ENCODE measurements around the gene RAB14.
"Not testable (repeated sequence)": the region's sequence is repeated elsewhere in the genome, so short reads cannot be mapped to it uniquely, and the experiment has no call there.

Gene RAB14

GRCh38 chr9:121133104-121133816 is 68.4 kb downstream of the RAB14 start:
- DNase-seq: no peak

DNA sequence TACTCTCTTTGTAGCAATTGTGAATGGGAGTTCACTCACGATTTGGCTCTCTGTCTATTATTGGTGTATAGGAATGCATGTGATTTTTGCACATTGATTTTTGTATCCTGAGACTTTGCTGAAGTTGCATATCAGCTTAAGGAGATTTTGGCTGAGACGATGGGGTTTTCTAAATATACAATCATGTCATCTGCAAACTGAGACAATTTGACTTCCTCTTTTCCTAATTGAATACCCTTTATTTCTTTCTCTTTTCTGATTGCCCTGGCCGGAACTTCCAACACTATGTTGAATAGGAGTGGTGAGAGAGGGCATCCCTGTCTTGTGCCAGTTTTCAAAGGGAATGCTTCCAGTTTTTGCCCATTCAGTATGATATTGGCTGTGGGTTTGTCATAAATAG is 72.3 kb downstream of the RAB14 start:
- in situ Hi-C loops (cut with HindIII; ENCODE audit: low pct_ligation_motif_present, low pct_unique_long_range_greater_than_20kb, low sequenced_read_pairs); DNase-seq: not testable (repeated sequence)

More at GRCh38 chr9:121133104-121133816, 68.4 kb downstream of the RAB14 start:
- in situ Hi-C loops (cut with HindIII; ENCODE audit: low pct_ligation_motif_present, low pct_unique_long_range_greater_than_20kb, low sequenced_read_pairs): no loop called here
